Measurements from ENCODE around the gene RBP2. TPM values are rescaled to one million over a fixed set of nuclear protein-coding genes. Genes with fewer than 3 reads are reported as not detected.

RBP2 gene
- polyA plus RNA-seq, 1 experiment, result not detected

DNA sequence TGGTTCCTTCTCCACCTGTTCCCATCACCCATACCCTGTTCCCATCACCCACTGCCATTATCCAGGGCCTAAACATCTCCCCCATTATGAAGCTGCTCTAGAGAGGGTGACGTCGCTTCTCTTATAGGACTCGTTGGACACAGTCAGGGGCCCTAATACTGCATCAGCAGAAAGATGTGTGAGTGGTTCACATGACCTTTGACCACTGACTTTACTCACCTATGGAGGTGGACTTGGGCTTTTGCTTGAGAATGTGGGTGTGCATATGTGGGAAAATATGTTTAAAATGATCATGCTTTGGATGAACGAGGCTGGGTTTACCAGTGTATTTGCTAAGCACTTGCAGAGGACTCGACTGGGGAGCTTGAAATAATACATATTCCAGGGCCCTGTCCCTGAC lies 26.8 kb downstream of the RBP2 start:
- Histone ChIP-seq H3K27me3 (ENCODE audit: control insufficient read depth, insufficient read depth, low read length) (no peaks in the 10 kb centered on the region), H3K4me3 (ENCODE audit: low read depth, low read length) (no peak overlapping the region), H3K27ac (ENCODE audit: low read depth, low read length) (no peak overlapping the region), H3K9me3 (ENCODE audit: control insufficient read depth, insufficient read depth, low read length) (no peaks in the 10 kb centered on the region)
- TF ChIP-seq, protein P1, sequence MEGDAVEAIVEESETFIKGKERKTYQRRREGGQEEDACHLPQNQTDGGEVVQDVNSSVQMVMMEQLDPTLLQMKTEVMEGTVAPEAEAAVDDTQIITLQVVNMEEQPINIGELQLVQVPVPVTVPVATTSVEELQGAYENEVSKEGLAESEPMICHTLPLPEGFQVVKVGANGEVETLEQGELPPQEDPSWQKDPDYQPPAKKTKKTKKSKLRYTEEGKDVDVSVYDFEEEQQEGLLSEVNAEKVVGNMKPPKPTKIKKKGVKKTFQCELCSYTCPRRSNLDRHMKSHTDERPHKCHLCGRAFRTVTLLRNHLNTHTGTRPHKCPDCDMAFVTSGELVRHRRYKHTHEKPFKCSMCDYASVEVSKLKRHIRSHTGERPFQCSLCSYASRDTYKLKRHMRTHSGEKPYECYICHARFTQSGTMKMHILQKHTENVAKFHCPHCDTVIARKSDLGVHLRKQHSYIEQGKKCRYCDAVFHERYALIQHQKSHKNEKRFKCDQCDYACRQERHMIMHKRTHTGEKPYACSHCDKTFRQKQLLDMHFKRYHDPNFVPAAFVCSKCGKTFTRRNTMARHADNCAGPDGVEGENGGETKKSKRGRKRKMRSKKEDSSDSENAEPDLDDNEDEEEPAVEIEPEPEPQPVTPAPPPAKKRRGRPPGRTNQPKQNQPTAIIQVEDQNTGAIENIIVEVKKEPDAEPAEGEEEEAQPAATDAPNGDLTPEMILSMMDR (IDR thresholded peaks at IDR 0.05; ENCODE audit: low read depth, low read length), result no peak
- no peak for DNase-seq (ENCODE audit: low read depth, low spot score)
- POLR2A ChIA-PET, result no interaction called here
- CTCF ChIA-PET, result no interaction called here

DNA sequence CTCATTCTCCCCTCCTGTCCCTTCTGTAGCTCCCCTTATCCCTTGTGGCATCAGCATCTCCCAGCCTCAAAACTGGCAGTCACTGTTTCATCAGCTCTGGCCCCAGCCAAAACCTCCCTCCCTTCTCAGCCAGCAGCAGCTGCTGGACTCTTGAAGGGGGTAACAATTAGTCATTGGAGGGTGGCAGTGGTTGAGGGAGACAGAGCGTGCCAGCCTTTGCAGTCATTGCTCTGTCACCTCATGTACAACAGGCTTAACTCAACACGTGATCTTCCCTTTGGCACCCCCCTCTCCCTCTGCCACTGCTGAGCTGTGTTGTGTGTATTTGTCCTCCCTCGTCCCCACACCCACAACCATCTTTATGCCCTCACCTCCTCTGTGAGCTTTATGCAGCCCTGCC lies 28.2 kb downstream of the RBP2 start:
- CTCF ChIA-PET, result interaction anchor here (1.7 kb wide), 1 partner anchor 20 kb away, joined by 8 read pairs; no protein-coding TSS in a partner anchor
- no peaks in the 10 kb centered on the region for H3K9me3 ChIP-seq (ENCODE audit: control insufficient read depth, insufficient read depth, low read length)
- TF ChIP-seq, protein P1 (IDR thresholded peaks at IDR 0.05; ENCODE audit: low read depth, low read length), result no peak
- H3K27me3 ChIP-seq (ENCODE audit: control insufficient read depth, insufficient read depth, low read length), result no peaks in the 10 kb centered on the region
- POLR2A ChIA-PET, result no interaction called here
- no peak overlapping the region for H3K27ac ChIP-seq (ENCODE audit: low read depth, low read length)
- H3K4me3 ChIP-seq (ENCODE audit: low read depth, low read length), result no peak overlapping the region
- no peak for DNase-seq (ENCODE audit: low read depth, low spot score)

DNA sequence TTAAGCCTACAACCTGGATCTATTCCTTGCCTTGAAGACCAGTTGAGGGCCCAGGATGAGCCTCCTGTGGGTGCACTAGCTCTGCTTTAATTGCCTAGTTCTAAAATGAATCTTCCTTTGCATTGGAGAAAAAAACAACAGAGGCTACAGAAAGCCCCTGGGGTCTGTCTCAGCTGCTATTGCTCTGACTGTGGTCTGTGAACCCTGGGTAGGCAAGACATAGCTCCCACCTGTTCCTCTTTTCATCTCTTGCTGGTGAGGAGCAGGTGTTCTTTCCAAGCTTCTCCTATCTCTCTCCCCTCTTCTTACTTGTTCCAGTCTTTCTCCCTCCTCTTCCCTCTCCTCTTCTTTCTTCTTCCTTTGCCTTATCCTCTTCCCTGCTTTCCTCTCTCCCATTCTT lies 28.8 kb downstream of the RBP2 start:
- CTCF ChIA-PET, result interaction anchor here (1.7 kb wide), 1 partner anchor 19 kb away, joined by 8 read pairs; no protein-coding TSS in a partner anchor
- no peak overlapping the region for H3K27ac ChIP-seq (ENCODE audit: low read depth, low read length)
- TF ChIP-seq, protein P1 (IDR thresholded peaks at IDR 0.05; ENCODE audit: low read depth, low read length), result no peak

DNA sequence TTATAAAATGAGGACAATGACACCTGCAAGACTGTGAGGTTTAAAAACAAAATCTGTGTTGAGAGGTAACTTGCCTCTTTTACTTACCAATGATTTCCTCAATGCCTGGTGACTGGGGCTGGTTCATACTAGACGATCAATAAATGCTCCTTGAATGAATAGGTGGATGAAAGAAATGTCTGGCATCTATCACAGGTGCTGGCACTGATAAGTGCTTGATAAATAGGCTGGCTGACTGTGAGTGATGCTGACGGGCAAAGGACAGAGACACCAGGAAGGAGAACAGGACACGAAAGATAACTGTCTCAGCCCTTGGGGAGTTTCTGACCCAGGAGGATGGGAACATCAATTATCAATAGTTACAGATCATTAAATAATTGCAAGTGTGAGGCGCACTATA lies 31.9 kb downstream of the RBP2 start:
- Histone ChIP-seq H3K4me3 (ENCODE audit: low read depth, low read length) (no peak overlapping the region), H3K27me3 (ENCODE audit: control insufficient read depth, insufficient read depth, low read length) (no peaks in the 10 kb centered on the region), H3K9me3 (ENCODE audit: control insufficient read depth, insufficient read depth, low read length) (no peaks in the 10 kb centered on the region), H3K27ac (ENCODE audit: low read depth, low read length) (no peak overlapping the region)
- DNase-seq (ENCODE audit: low read depth, low spot score), result no peak
- ChIA-PET CTCF (no interaction called here), POLR2A (no interaction called here)
- TF ChIP-seq, protein P1 (IDR thresholded peaks at IDR 0.05; ENCODE audit: low read depth, low read length), result no peak

More for the DNA sequence above, 28.8 kb downstream of the RBP2 start:
- no peak for DNase-seq (ENCODE audit: low read depth, low spot score)
- Histone ChIP-seq H3K4me3 (ENCODE audit: low read depth, low read length) (no peak overlapping the region), H3K9me3 (ENCODE audit: control insufficient read depth, insufficient read depth, low read length) (no peaks in the 10 kb centered on the region), H3K27me3 (ENCODE audit: control insufficient read depth, insufficient read depth, low read length) (no peaks in the 10 kb centered on the region)
- POLR2A ChIA-PET, result no interaction called here

DNA sequence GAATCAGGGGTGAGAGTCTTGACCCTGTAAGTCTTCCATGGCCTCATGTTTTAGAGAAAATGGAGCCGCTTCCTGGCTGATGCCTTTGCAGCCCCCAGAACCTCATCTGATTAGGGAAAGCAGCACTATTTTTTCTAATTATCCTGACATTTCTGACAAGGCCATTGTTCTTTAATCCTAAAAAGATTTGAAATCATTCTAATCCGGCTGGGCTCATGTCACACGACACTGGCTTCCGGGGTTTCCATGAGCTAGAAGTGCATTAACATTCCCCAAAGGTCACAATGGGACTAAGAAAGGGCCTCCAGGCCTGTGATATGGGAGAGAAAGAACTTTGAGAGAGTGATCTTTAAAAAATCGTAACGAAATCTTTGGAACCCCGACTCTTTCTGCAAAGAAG lies 33.1 kb downstream of the RBP2 start:
- DNase-seq (ENCODE audit: low read depth, low spot score), result no peak
- POLR2A ChIA-PET, result no interaction called here
- TF ChIP-seq, protein P1 (IDR thresholded peaks at IDR 0.05; ENCODE audit: low read depth, low read length), result no peak
- Histone ChIP-seq H3K27ac (ENCODE audit: low read depth, low read length) (no peak overlapping the region), H3K4me3 (ENCODE audit: low read depth, low read length) (no peak overlapping the region), H3K27me3 (ENCODE audit: control insufficient read depth, insufficient read depth, low read length) (peaks cover 2% of the 10 kb centered on the region), H3K9me3 (ENCODE audit: control insufficient read depth, insufficient read depth, low read length) (no peaks in the 10 kb centered on the region)
- CTCF ChIA-PET, result interaction anchor here (0.6 kb wide), 1 partner anchor 10 kb away, joined by 5 read pairs; no protein-coding TSS in a partner anchor

Data from AG04450 (cell line).